ENCODE measurements around the gene B4GAT1. TPM values are rescaled to one million over a fixed set of nuclear protein-coding genes. Genes with fewer than 3 reads are reported as not detected.

The B4GAT1 gene
- total and polyA plus RNA-seq, 2 donors (not counting 3 experiments of a cell fraction or from before 2014, with no cell fraction given): 21.2 to 21.6 TPM

GRCh38 chr11:66391322-66391721 lies 43.9 kb upstream of the B4GAT1 start:
- peaks cover 4 to 6% of the 10 kb centered on the region in 2 experiments for H3K27me3 ChIP-seq (ENCODE audit: control insufficient read depth in 2 of 2, insufficient read depth in 2 of 2, low read length in 2 of 2)
- no peak overlapping the region for H2AFZ ChIP-seq (ENCODE audit: low read depth, low read length)
- DNase-seq (ENCODE audit: low read depth, low spot score) (no peak), FAIRE-seq (no peak)
- no TSS peak for BruUV-seq (replicated peaks)
- ChIA-PET POLR2A (no interaction called here), CTCF (interaction anchor here (1.2 to 3.9 kb wide), 4 partner anchors 14 to 79 kb away, joined by 3 to 54 read pairs (median 4); no protein-coding TSS in a partner anchor)
- H3K79me2 ChIP-seq (ENCODE audit: control insufficient read depth, insufficient read depth, low read length): no peaks in the 10 kb centered on the region
- H3K4me2 ChIP-seq (ENCODE audit: insufficient read depth, low read length): no peak overlapping the region
- H3K9ac ChIP-seq (replicated peaks; ENCODE audit: extremely low read depth, insufficient read depth, low read length): no peak overlapping the region
- no peaks in the 10 kb centered on the region for H3K36me3 ChIP-seq (ENCODE audit: control insufficient read depth in 2 of 2, extremely low read depth in 1 of 2, insufficient read depth in 2 of 2, low read length in 2 of 2)
- H3K4me1 ChIP-seq (ENCODE audit: control insufficient read depth, extremely low read depth, insufficient read depth, low read length): peaks cover 2% of the 10 kb centered on the region
- intact Hi-C loops (cut with micrococcal nuclease) (no loop called here), dilution Hi-C loops (cut with MboI; ENCODE audit: extremely low pct_ligation_motif_present, low sequenced_read_pairs) (no loop called here)
- H3K9me3 ChIP-seq (replicated peaks; ENCODE audit: control insufficient read depth, insufficient read depth, low read length): no peaks in the 10 kb centered on the region
- TF ChIP-seq EZH2 (IDR thresholded peaks at IDR 0.05; ENCODE audit: borderline replicate concordance, low read depth, low read length, severe bottlenecking): no peak
- H3K27ac ChIP-seq (ENCODE audit: insufficient read depth, low read depth, low read length): no peak overlapping the region
- no peaks in the 10 kb centered on the region for H4K20me1 ChIP-seq (replicated peaks; ENCODE audit: control insufficient read depth, extremely low read depth, insufficient read depth, low read length)
- no peaks in the 10 kb centered on the region for H3K9me1 ChIP-seq (replicated peaks; ENCODE audit: control insufficient read depth, extremely low read depth, insufficient read depth, low read length)
- H3K4me3 ChIP-seq (replicated peaks in 1 of 3; ENCODE audit: insufficient read depth in 1 of 3, low read depth in 1 of 3, low read length in 3 of 3): no peak overlapping the region

- Histone ChIP-seq H3K9ac (replicated peaks; ENCODE audit: extremely low read depth, insufficient read depth, low read length) (no peak overlapping the region), H3K27me3 (ENCODE audit: control insufficient read depth in 2 of 2, insufficient read depth in 2 of 2, low read length in 2 of 2) (peaks cover 4 to 8% of the 10 kb centered on the region in 2 experiments), H3K4me2 (ENCODE audit: insufficient read depth, low read length) (no peak overlapping the region)
Measured at GRCh38 chr11:66388780-66389386, 41.5 kb upstream of the B4GAT1 start.

More at GRCh38 chr11:66388780-66389386, 41.5 kb upstream of the B4GAT1 start:
- dilution Hi-C loops (cut with MboI; ENCODE audit: extremely low pct_ligation_motif_present, low sequenced_read_pairs) (no loop called here), intact Hi-C loops (cut with micrococcal nuclease) (no loop called here)
- Histone ChIP-seq H3K4me3 (replicated peaks in 1 of 3; ENCODE audit: insufficient read depth in 1 of 3, low read depth in 1 of 3, low read length in 3 of 3) (no peak overlapping the region), H3K9me1 (replicated peaks; ENCODE audit: control insufficient read depth, extremely low read depth, insufficient read depth, low read length) (no peaks in the 10 kb centered on the region), H2AFZ (ENCODE audit: low read depth, low read length) (no peak overlapping the region), H3K9me3 (replicated peaks; ENCODE audit: control insufficient read depth, insufficient read depth, low read length) (no peaks in the 10 kb centered on the region), H3K4me1 (ENCODE audit: control insufficient read depth, extremely low read depth, insufficient read depth, low read length) (peaks cover 3% of the 10 kb centered on the region), H4K20me1 (replicated peaks; ENCODE audit: control insufficient read depth, extremely low read depth, insufficient read depth, low read length) (no peaks in the 10 kb centered on the region), H3K27ac (ENCODE audit: insufficient read depth, low read depth, low read length) (no peak overlapping the region), H3K79me2 (ENCODE audit: control insufficient read depth, insufficient read depth, low read length) (no peaks in the 10 kb centered on the region), H3K36me3 (ENCODE audit: control insufficient read depth in 2 of 2, extremely low read depth in 1 of 2, insufficient read depth in 2 of 2, low read length in 2 of 2) (no peaks in the 10 kb centered on the region)
- CTCF ChIA-PET: interaction anchor here (0.5 to 4.7 kb wide), 23 partner anchors 8 to 665 kb away, joined by 3 to 65 read pairs (median 4); partner anchors contain the start of genes MRPL11, NPAS4, PELI3 and RIN1
- POLR2A ChIA-PET: no interaction called here
- FAIRE-seq (peak; percentile 72), DNase-seq (ENCODE audit: low read depth, low spot score) (peak; percentile 67)
- no TSS peak for BruUV-seq (replicated peaks)
- TF ChIP-seq CTCF (IDR thresholded peaks at IDR 0.05; ENCODE audit: extremely low read depth in 1 of 2, insufficient read depth in 1 of 2, low read depth in 1 of 2, low read length in 2 of 2) (peak; percentile 77), FOS (IDR thresholded peaks at IDR 0.05; ENCODE audit: borderline replicate concordance, insufficient read depth, low read length) (no peak)
